Vagina (tissue), 2 donors: ENCODE data around the gene LCMT2. TPM values are rescaled to one million over a fixed set of nuclear protein-coding genes. Genes with fewer than 3 reads are reported as not detected.

Experiments used
- DNase-seq, 2 donors: peaks; one replicate each; pipeline ENCODE4 v3.0.0-alpha.2; 2017; ENCODE audit errors: extremely low spot score in 2 of 2
- H3K27ac ChIP-seq: fragments of 200-600 bp; sonication (generic); one replicate; pipeline ENCODE4 v1.5.1; 2019
- H3K27me3 ChIP-seq: fragments of 200-600 bp; sonication (generic); one replicate; pipeline ENCODE4 v1.5.1; 2019
- H3K36me3 ChIP-seq, 2 donors: fragments of 200-600 bp; sonication (generic); one replicate each; pipeline ENCODE4 v1.5.1; 2017 to 2019
- H3K4me1 ChIP-seq: fragments of 200-600 bp; sonication (generic); one replicate; pipeline ENCODE4 v1.5.1; 2019
- H3K4me3 ChIP-seq, 2 donors: fragments of 200-600 bp; sonication (generic); 1 replicate in 1 of 2; 2 replicates in 1 of 2; pipeline ENCODE4 v1.5.1; 2016 to 2019
- H3K9me3 ChIP-seq: fragments of 200-600 bp; sonication (generic); one replicate; pipeline ENCODE4 v1.5.1; 2019
- POLR2A ChIP-seq, 2 donors: fragments of 450-650 bp; IDR thresholded peaks; one replicate each; pipeline ENCODE4 v1.6.1; 2017; ENCODE audit warnings: antibody characterized with exemption in 2 of 2, mild to moderate bottlenecking in 2 of 2, moderate library complexity in 2 of 2
- POLR2AphosphoS5 ChIP-seq, 2 donors: sonication (generic); formaldehyde crosslinking; IDR thresholded peaks; one replicate each; pipeline ENCODE4 v1.9.0; 2017; ENCODE audit warnings: antibody characterized with exemption in 2 of 2, mild to moderate bottlenecking in 2 of 2, low read depth in 1 of 2; ENCODE audit not compliant: insufficient read depth in 1 of 2
- intact Hi-C: fragments of 100-400 bp; cut with DNase I; formaldehyde crosslinking; loops from one replicate; pipeline ENCODE4 v1.15.1; 2023
- total RNA-seq: library from RNA; depleted of rRNA; stranded (reverse); fragments of >200 nt; gene quantifications from one replicate; pipeline ENCODE4 v1.2.3, GENCODE V29; 2016
- TF ChIP-seq, protein P1 (sequence below), 3 experiments: fragments of 450-650 bp in 2 of 3; fragments of 200-600 bp in 1 of 3; sonication (generic) in 1 of 3; IDR thresholded peaks; one replicate each; pipeline ENCODE4 v1.5.1; 2017 to 2019; ENCODE audit warnings: antibody characterized with exemption in 3 of 3, mild to moderate bottlenecking in 2 of 3, moderate library complexity in 2 of 3

Gene LCMT2
- total RNA-seq, 1 donor from 2014 or later = 5.4 TPM

DNA sequence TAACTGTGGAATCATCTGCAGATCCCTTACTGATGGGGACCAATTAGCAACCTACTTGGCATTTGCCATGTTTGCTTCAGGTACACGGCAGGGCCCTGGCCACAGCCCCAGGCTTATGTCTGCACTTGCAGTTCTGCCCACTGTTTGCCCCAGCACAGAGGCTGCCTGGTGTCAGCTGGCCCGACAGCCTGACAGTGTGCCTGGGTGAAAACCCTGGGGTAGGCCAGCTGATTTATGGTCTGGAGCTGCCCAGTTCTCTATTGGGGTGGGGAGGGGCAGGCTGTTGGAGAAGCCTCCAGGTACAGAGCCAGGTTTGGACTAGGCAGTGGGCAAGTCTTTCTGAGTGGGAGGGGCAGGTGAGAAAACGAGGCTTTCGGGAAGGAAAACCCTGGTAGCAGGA is 52.5 kb downstream of the LCMT2 start:
- intact Hi-C loops = no loop called here
- peak; percentile 47 to 84 for DNase-seq

DNA sequence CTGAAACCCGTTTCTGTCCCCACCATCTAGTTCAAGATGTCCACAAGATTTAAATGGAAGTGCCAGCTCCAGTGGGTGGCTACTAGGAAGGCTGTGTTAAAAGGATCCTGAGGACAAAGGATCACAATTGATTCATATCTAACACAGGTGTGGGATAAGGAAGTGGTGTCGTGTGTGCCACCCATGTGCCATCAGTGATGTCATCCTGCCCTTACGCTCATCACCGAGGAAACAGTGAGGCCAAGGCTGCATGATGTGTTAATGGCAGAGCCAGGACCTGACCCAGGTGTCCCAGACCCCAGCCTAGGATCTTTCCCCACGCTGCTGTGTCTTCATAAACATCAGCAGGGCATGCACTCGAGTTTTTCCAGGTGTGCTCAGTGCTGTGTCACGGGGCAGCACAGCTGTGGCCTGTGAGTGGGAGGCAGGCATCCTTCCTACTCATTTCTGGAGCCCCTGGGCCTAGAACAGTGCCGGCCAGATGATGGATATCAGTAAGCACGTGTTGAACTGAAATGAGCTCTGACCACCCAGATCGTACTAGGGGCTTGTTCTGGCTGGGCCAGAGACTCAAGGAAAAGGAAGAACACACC is 53.0 kb downstream of the LCMT2 start:
- peaks cover 1% of the 10 kb centered on the region for H3K9me3 ChIP-seq
- peaks cover 5% of the 10 kb centered on the region for H3K4me1 ChIP-seq
- H3K4me3 ChIP-seq = no peak overlapping the region
- TF ChIP-seq POLR2A (IDR thresholded peaks at IDR 0.05) (no peak), POLR2AphosphoS5 (IDR thresholded peaks at IDR 0.05; ENCODE audit: insufficient read depth in 1 of 2, low read depth in 1 of 2) (no peak)
- TF ChIP-seq, protein P1, sequence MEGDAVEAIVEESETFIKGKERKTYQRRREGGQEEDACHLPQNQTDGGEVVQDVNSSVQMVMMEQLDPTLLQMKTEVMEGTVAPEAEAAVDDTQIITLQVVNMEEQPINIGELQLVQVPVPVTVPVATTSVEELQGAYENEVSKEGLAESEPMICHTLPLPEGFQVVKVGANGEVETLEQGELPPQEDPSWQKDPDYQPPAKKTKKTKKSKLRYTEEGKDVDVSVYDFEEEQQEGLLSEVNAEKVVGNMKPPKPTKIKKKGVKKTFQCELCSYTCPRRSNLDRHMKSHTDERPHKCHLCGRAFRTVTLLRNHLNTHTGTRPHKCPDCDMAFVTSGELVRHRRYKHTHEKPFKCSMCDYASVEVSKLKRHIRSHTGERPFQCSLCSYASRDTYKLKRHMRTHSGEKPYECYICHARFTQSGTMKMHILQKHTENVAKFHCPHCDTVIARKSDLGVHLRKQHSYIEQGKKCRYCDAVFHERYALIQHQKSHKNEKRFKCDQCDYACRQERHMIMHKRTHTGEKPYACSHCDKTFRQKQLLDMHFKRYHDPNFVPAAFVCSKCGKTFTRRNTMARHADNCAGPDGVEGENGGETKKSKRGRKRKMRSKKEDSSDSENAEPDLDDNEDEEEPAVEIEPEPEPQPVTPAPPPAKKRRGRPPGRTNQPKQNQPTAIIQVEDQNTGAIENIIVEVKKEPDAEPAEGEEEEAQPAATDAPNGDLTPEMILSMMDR (IDR thresholded peaks at IDR 0.05) = no peak
- H3K27ac ChIP-seq = no peak overlapping the region
- H3K27me3 ChIP-seq = no peaks in the 10 kb centered on the region
- peak; percentile 75 to 96 for DNase-seq
- intact Hi-C loops = no loop called here
- H3K36me3 ChIP-seq = no peaks in the 10 kb centered on the region

More for the DNA sequence above, 52.5 kb downstream of the LCMT2 start:
- Histone ChIP-seq H3K36me3 (no peaks in the 10 kb centered on the region), H3K27me3 (no peaks in the 10 kb centered on the region), H3K4me3 (no peak overlapping the region), H3K27ac (no peak overlapping the region), H3K4me1 (peaks cover 7% of the 10 kb centered on the region), H3K9me3 (no peaks in the 10 kb centered on the region)
- no peak for TF ChIP-seq POLR2A (IDR thresholded peaks at IDR 0.05)
- TF ChIP-seq POLR2AphosphoS5 (IDR thresholded peaks at IDR 0.05; ENCODE audit: insufficient read depth in 1 of 2, low read depth in 1 of 2) = no peak
- TF ChIP-seq, protein P1 (IDR thresholded peaks at IDR 0.05) = no peak

DNA sequence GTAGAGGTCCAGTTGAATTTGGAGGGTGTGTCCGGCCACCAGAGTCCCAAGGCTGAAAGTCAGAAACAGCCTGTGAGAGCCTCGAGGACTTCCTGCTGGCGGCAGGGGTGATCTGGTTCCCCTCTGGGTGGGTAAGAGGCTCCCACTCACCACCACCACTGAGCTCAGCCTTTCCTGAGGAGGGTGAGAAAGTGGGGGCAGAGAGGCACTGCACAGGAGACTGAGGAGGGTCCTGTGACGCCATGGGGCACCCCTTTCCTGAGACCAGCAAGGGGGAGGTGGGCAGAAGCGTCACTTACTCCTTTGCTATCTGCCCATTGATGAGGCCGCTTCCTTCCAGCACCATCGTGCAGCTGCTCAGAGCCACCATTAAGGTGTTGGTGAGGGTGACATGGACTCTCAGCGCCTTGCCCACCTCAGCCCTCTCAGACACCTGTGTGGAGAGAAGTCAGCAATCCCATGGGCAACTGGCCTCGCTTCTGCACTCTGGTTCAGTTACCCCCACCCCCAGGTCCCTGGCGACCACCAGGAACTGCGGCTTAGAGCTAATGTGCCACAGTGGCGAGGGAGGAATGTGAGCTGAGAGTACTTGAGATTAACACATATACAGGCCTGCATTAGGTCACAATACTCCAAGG is 53.7 kb downstream of the LCMT2 start:
- H3K4me3 ChIP-seq = no peak overlapping the region
- no peaks in the 10 kb centered on the region for H3K4me1 ChIP-seq
- no peaks in the 10 kb centered on the region for H3K36me3 ChIP-seq
- DNase-seq = peak; percentile 64 to 72
- TF ChIP-seq, protein P1 (IDR thresholded peaks at IDR 0.05) = no peak
- TF ChIP-seq POLR2AphosphoS5 (IDR thresholded peaks at IDR 0.05; ENCODE audit: insufficient read depth in 1 of 2, low read depth in 1 of 2) (no peak), POLR2A (IDR thresholded peaks at IDR 0.05) (no peak)
- H3K27ac ChIP-seq = no peak overlapping the region
- no peaks in the 10 kb centered on the region for H3K27me3 ChIP-seq
- peaks cover 4% of the 10 kb centered on the region for H3K9me3 ChIP-seq
- intact Hi-C loops = no loop called here

DNA sequence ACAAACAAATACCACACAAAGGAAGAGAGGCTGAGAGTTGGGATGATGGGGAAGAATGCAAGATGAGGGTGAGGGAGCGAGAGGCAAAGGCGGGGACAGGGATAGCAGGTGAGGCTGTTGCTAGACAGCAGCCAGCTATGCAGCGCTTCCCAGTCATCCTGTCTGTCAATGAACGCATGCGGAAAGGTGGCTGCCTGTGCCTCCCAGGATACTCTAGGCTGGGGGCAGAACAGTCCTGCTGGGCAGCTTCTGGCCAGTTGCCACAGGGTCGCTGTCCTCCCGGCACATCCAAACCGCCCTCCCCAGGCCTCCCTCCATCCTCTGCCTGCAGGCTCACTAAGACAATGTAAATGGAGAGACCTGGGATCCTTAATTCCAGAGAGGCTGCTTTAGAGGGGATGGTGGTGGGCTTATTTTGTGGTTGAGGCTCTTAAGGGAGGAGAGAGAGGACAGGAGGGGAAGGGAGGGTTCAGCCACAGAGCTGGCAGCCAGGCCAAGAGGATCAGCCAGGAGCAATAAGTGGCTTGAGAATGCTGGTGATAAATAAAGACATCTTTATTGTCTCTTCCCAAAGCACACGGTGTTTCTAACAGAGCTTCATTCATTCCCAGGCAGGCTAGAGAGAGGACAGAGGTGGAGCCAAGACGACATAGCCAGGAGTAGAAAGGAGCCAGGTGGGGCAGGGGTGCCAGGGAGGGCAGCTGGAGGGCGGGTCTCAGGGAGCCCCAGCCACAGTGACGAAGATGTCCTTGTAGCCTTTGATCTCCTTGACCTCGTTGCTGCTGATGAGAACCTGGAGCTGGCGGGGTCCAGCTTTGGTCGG is 54.4 kb downstream of the LCMT2 start:
- intact Hi-C loops = no loop called here
- H3K27ac ChIP-seq = no peak overlapping the region
- TF ChIP-seq POLR2A (IDR thresholded peaks at IDR 0.05) = no peak
- TF ChIP-seq POLR2AphosphoS5 (IDR thresholded peaks at IDR 0.05; ENCODE audit: insufficient read depth in 1 of 2, low read depth in 1 of 2) = no peak
- TF ChIP-seq, protein P1 (IDR thresholded peaks at IDR 0.05) = no peak
- DNase-seq = peak; percentile 67 to 78
- H3K4me1 ChIP-seq = no peaks in the 10 kb centered on the region
- peaks cover 4% of the 10 kb centered on the region for H3K9me3 ChIP-seq
- H3K27me3 ChIP-seq = no peaks in the 10 kb centered on the region
- H3K4me3 ChIP-seq = no peak overlapping the region
- H3K36me3 ChIP-seq = no peaks in the 10 kb centered on the region
